Neural cell (in vitro differentiated cells): ENCODE data around the gene IRF4. TPM values are rescaled to one million over a fixed set of nuclear protein-coding genes. Genes with fewer than 3 reads are reported as not detected.

Experiments used
- H2AFZ ChIP-seq: fragments of 200-600, 300-800 bp; sonication (generic), shearing (Covaris generic); 2 replicates; pipeline ENCODE4 v1.6.0; 2014; ENCODE audit warnings: low read depth, mild to moderate bottlenecking, antibody characterized with exemption, low read length, moderate library complexity
- H3F3A ChIP-seq: fragments of 200-600 bp; shearing (Covaris generic); 2 replicates; pipeline ENCODE4 v1.6.1; 2016; ENCODE audit warnings: mild to moderate bottlenecking, moderate library complexity, mixed read lengths, antibody characterized with exemption, low read length; ENCODE audit not compliant: insufficient read depth, poor library complexity, severe bottlenecking
- H3K27ac ChIP-seq: fragments of 200-600, 300-800 bp; sonication (generic), shearing (Covaris generic); 2 replicates; pipeline ENCODE4 v1.5.1; 2014; ENCODE audit warnings: mild to moderate bottlenecking, low read length, moderate library complexity
- H3K27me3 ChIP-seq: fragments of 300-800, 200-600 bp; sonication (generic), shearing (Covaris generic); 2 replicates; pipeline ENCODE4 v1.6.0; 2014; ENCODE audit warnings: mild to moderate bottlenecking, low read depth, low read length, moderate library complexity; ENCODE audit not compliant: insufficient read depth
- H3K36me3 ChIP-seq: fragments of 300-800, 200-600 bp; sonication (generic), shearing (Covaris generic); 2 replicates; pipeline ENCODE4 v1.5.1; 2014; ENCODE audit warnings: mild to moderate bottlenecking, antibody characterized with exemption, low read length, moderate library complexity; ENCODE audit not compliant: insufficient read depth
- H3K4me2 ChIP-seq: fragments of 300-800, 200-600 bp; sonication (generic), shearing (Covaris generic); 2 replicates; pipeline ENCODE4 v1.6.0; 2014; ENCODE audit warnings: mild to moderate bottlenecking, low read length
- H3K4me3 ChIP-seq: fragments of 300-800, 200-600 bp; sonication (generic), shearing (Covaris generic); 2 replicates; pipeline ENCODE4 v1.5.1; 2014; ENCODE audit warnings: mild to moderate bottlenecking, low read length, moderate library complexity
- H3K79me2 ChIP-seq: fragments of 200-600 bp; shearing (Covaris generic); replicated peaks from 2 replicates; pipeline ENCODE4 v1.6.0; 2014; ENCODE audit warnings: mild to moderate bottlenecking, low read length, moderate library complexity; ENCODE audit not compliant: insufficient read depth
- H3K9ac ChIP-seq: fragments of 300-800, 200-600 bp; sonication (generic), shearing (Covaris generic); 2 replicates; pipeline ENCODE4 v1.6.1; 2016; ENCODE audit warnings: mild to moderate bottlenecking, low read length, mixed read lengths
- H3K9me2 ChIP-seq: fragments of 200-600 bp; shearing (Covaris generic); 2 replicates; pipeline ENCODE4 v1.6.1; 2016; ENCODE audit warnings: mild to moderate bottlenecking, low read length, mixed read lengths; ENCODE audit not compliant: insufficient read depth
- H3K9me3 ChIP-seq: fragments of 200-600, 300-800 bp; sonication (generic), shearing (Covaris generic); 2 replicates; pipeline ENCODE4 v1.6.1; 2016; ENCODE audit warnings: mild to moderate bottlenecking, mixed run types, low read length, moderate library complexity, mixed read lengths
- H4K20me1 ChIP-seq: fragments of 200-600 bp; shearing (Covaris generic); 2 replicates; pipeline ENCODE4 v1.6.1; 2016; ENCODE audit warnings: mild to moderate bottlenecking, mixed run types; ENCODE audit not compliant: insufficient read depth
- CTCF ChIP-seq: fragments of 450-650 bp; IDR thresholded peaks from 2 replicates; pipeline ENCODE4 v1.5.1; 2014; ENCODE audit warnings: antibody characterized with exemption, mild to moderate bottlenecking, moderate library complexity; ENCODE audit not compliant: poor library complexity, severe bottlenecking
- EP300 ChIP-seq: fragments of 450-650 bp; conservative IDR thresholded peaks from 2 replicates; pipeline ENCODE4 v1.6.1; 2014; ENCODE audit warnings: antibody characterized with exemption, mild to moderate bottlenecking, moderate library complexity; ENCODE audit not compliant: poor library complexity, severe bottlenecking
- EZH2 ChIP-seq: fragments of 200-600, 300-800 bp; shearing (Covaris generic), sonication (generic); IDR thresholded peaks from 2 replicates; pipeline ENCODE4 v1.6.1; 2014; ENCODE audit warnings: antibody characterized with exemption, low read length, borderline replicate concordance, mild to moderate bottlenecking; ENCODE audit not compliant: insufficient read depth, poor library complexity, severe bottlenecking
- MXI1 ChIP-seq: fragments of 450-650 bp; conservative IDR thresholded peaks from 2 replicates; pipeline ENCODE4 v1.6.1; 2014; ENCODE audit warnings: antibody characterized with exemption, mild to moderate bottlenecking; ENCODE audit not compliant: poor library complexity, severe bottlenecking
- POLR2AphosphoS5 ChIP-seq: IDR thresholded peaks from 2 replicates; pipeline ENCODE4 v1.6.1; 2012
- RAD21 ChIP-seq: fragments of 450-650 bp; conservative IDR thresholded peaks from 2 replicates; pipeline ENCODE4 v1.6.1; 2014; ENCODE audit warnings: antibody characterized with exemption, mild to moderate bottlenecking, moderate library complexity
- REST ChIP-seq: IDR thresholded peaks from 2 replicates; pipeline ENCODE4 v1.6.1; 2012; ENCODE audit warnings: borderline replicate concordance
- SMC3 ChIP-seq: fragments of 450-650 bp; conservative IDR thresholded peaks from 2 replicates; pipeline ENCODE4 v1.6.1; 2014; ENCODE audit warnings: antibody characterized with exemption, mild to moderate bottlenecking, moderate library complexity; ENCODE audit not compliant: poor library complexity
- TAF1 ChIP-seq: IDR thresholded peaks from 2 replicates; pipeline ENCODE4 v1.6.1; 2012; ENCODE audit warnings: low read depth
- polyA plus RNA-seq: library from polyadenylated mRNA; depleted of rRNA; stranded (reverse); fragments of >200 nt; gene quantifications from 2 replicates; pipeline ENCODE4 v1.2.3, GENCODE V29; 2014

The IRF4 gene
- polyA plus RNA-seq, 1 donor from 2014 or later: 0.05 TPM

GRCh38 chr6:385614-386013 lies 5.9 kb upstream of the IRF4 start:
- no peaks in the 10 kb centered on the region for H3K36me3 ChIP-seq
- H3K9me2 ChIP-seq: no peaks in the 10 kb centered on the region
- no peak overlapping the region for H3K4me2 ChIP-seq
- no peaks in the 10 kb centered on the region for H3K79me2 ChIP-seq
- H3K27me3 ChIP-seq: peaks cover 26% of the 10 kb centered on the region
- no peaks in the 10 kb centered on the region for H3F3A ChIP-seq
- no peaks in the 10 kb centered on the region for H4K20me1 ChIP-seq
- no peaks in the 10 kb centered on the region for H3K9me3 ChIP-seq
- H3K9ac ChIP-seq: no peak overlapping the region
- no peak overlapping the region for H2AFZ ChIP-seq
- TF ChIP-seq CTCF (no peak), SMC3 (no peak), TAF1 (no peak), EZH2 (no peak), MXI1 (no peak), RAD21 (no peak), REST (no peak), POLR2AphosphoS5 (no peak), EP300 (no peak)
- no peak overlapping the region for H3K4me3 ChIP-seq
- no peak overlapping the region for H3K27ac ChIP-seq

- no peaks in the 10 kb centered on the region for H3K9me2 ChIP-seq
- H3K9me3 ChIP-seq: no peaks in the 10 kb centered on the region
- no peaks in the 10 kb centered on the region for H3K36me3 ChIP-seq
- no peak overlapping the region for H3K4me2 ChIP-seq
- H3K9ac ChIP-seq: no peak overlapping the region
- TF ChIP-seq REST (no peak), POLR2AphosphoS5 (no peak), EZH2 (no peak), MXI1 (no peak), TAF1 (no peak), RAD21 (no peak)
- no peak overlapping the region for H3K4me3 ChIP-seq
- H3K27ac ChIP-seq: no peak overlapping the region
- no peaks in the 10 kb centered on the region for H4K20me1 ChIP-seq
- H3F3A ChIP-seq: no peaks in the 10 kb centered on the region
- H3K27me3 ChIP-seq: peaks cover 38% of the 10 kb centered on the region
- H3K79me2 ChIP-seq: no peaks in the 10 kb centered on the region
- no peak overlapping the region for H2AFZ ChIP-seq
Measured at GRCh38 chr6:386688-387266, 4.8 kb upstream of the IRF4 start.
